NB4 (cell line): ENCODE results near the gene ZBTB42.
"Not testable (repeated sequence)": the region's sequence is repeated elsewhere in the genome, so short reads cannot be mapped to it uniquely, and the experiment has no call there.

Experiments used
- DNase-seq: peaks from one replicate; pipeline ENCODE4 v3.0.0; 2010; ENCODE audit warnings: low read depth
- H3K4me3 ChIP-seq: one replicate; pipeline ENCODE4 v1.5.1; 2011; ENCODE audit warnings: mild to moderate bottlenecking, low read depth, low read length, moderate library complexity
- CTCF ChIP-seq: IDR thresholded peaks from one replicate; pipeline ENCODE4 v1.5.1; 2012; ENCODE audit warnings: low read depth, low read length
- MAX ChIP-seq: IDR thresholded peaks from 2 replicates; pipeline ENCODE4 v1.6.1; 2011; ENCODE audit warnings: low read depth, low read length
- MYC ChIP-seq: IDR thresholded peaks from 2 replicates; pipeline ENCODE4 v1.6.1; 2011; ENCODE audit warnings: low read depth, low read length
- POLR2A ChIP-seq: IDR thresholded peaks from 2 replicates; pipeline ENCODE4 v1.6.1; 2011; ENCODE audit warnings: mild to moderate bottlenecking; ENCODE audit not compliant: insufficient read length; ENCODE audit errors: extremely low read depth

Gene ZBTB42

GRCh38 chr14:104826189-104826860 is 25.4 kb downstream of the ZBTB42 start:
- DNase-seq: peak; percentile 80
- no peak for TF ChIP-seq MYC
- no peak for TF ChIP-seq POLR2A
- TF ChIP-seq CTCF: peak; percentile 36
- no peak for TF ChIP-seq MAX
- H3K4me3 ChIP-seq: peak overlapping the region; percentile 25

DNA sequence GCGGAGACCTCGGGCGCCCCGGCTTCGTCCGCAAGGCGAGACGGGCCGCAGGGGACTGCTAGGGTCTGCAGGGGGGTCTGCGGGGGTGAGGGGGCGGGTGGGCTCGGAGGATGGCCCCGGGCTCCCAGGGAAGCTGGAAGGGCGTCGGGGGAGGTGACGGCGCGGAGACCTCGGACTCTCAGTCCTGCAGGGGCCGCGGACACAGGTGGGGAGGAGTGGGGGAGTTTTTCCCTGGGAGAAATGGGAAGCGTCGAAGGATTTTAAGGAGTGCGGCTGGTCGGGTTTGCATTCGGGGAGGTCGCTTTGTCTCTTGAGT is 25.9 kb downstream of the ZBTB42 start:
- H3K4me3 ChIP-seq: no peak overlapping the region
- no peak for DNase-seq
- TF ChIP-seq MAX (no peak), CTCF (no peak), MYC (no peak)

- peak; percentile 54 for DNase-seq
- TF ChIP-seq MYC (no peak), CTCF (peak; percentile 43), MAX (no peak)
- no peak overlapping the region for H3K4me3 ChIP-seq
Measured at GRCh38 chr14:104827177-104828055, 26.5 kb downstream of the ZBTB42 start.

- no peak for DNase-seq
Measured at GRCh38 chr14:104830781-104831180, 29.9 kb downstream of the ZBTB42 start.

GRCh38 chr14:104836171-104836935 is 35.5 kb downstream of the ZBTB42 start:
- not testable (repeated sequence) for DNase-seq, H3K4me3 ChIP-seq

More at GRCh38 chr14:104830781-104831180, 29.9 kb downstream of the ZBTB42 start:
- H3K4me3 ChIP-seq: no peak overlapping the region
- TF ChIP-seq POLR2A (no peak), CTCF (no peak), MAX (no peak), MYC (no peak)

GRCh38 chr14:104841730-104842129 is 40.8 kb downstream of the ZBTB42 start:
- H3K4me3 ChIP-seq: no peak overlapping the region
- no peak for DNase-seq
- no peak for TF ChIP-seq MYC
